Ureter (tissue), 1 donor: ENCODE results near the gene ACSF3. TPM values are rescaled to one million over a fixed set of nuclear protein-coding genes. Genes with fewer than 3 reads are reported as not detected.
"Not testable (repeated sequence)": the region's sequence is repeated elsewhere in the genome, so short reads cannot be mapped to it uniquely, and the experiment has no call there.

ENCODE experiments used
- DNase-seq: peaks from one replicate; pipeline ENCODE4 v3.0.0-alpha.2; 2020; ENCODE audit warnings: low spot score
- total RNA-seq: library from RNA; stranded (reverse); gene quantifications from one replicate; pipeline ENCODE4 v1.2.4, GENCODE V29; 2023
- donor health status: DM: yes; HTN: yes; CAD: no.

ACSF3 gene
- total RNA-seq, 1 donor from 2014 or later = 51.7 TPM

- DNase-seq = no peak
Observed at GRCh38 chr16:89073346-89074071, 20.1 kb upstream of the ACSF3 start.

- DNase-seq = not testable (repeated sequence)
Observed at GRCh38 chr16:89074072-89074674, 19.5 kb upstream of the ACSF3 start.

- DNase-seq = no peak
Observed at GRCh38 chr16:89074803-89075688, 18.6 kb upstream of the ACSF3 start.

- no peak for DNase-seq
Observed at GRCh38 chr16:89076159-89076558, 17.5 kb upstream of the ACSF3 start.

GRCh38 chr16:89077076-89077475, 16.6 kb upstream of the ACSF3 start:
- DNase-seq = no peak

GRCh38 chr16:89078172-89078571, 15.5 kb upstream of the ACSF3 start:
- no peak for DNase-seq

GRCh38 chr16:89079434-89079980, 14.1 kb upstream of the ACSF3 start:
- DNase-seq = no peak

- DNase-seq = no peak
Observed at GRCh38 chr16:89080196-89080853, 13.3 kb upstream of the ACSF3 start.

- no peak for DNase-seq
Observed at GRCh38 chr16:89081556-89081955, 12.1 kb upstream of the ACSF3 start.

GRCh38 chr16:89084411-89084810, 9.2 kb upstream of the ACSF3 start:
- DNase-seq = no peak

GRCh38 chr16:89084814-89085612, 8.6 kb upstream of the ACSF3 start:
- DNase-seq = no peak

GRCh38 chr16:89085755-89086154, 7.9 kb upstream of the ACSF3 start:
- no peak for DNase-seq

GRCh38 chr16:89087922-89088497, 5.6 kb upstream of the ACSF3 start:
- no peak for DNase-seq

GRCh38 chr16:89089120-89089519, 4.5 kb upstream of the ACSF3 start:
- no peak for DNase-seq

GRCh38 chr16:89090182-89090630, 3.4 kb upstream of the ACSF3 start:
- no peak for DNase-seq

GRCh38 chr16:89090669-89091426, 2.8 kb upstream of the ACSF3 start:
- no peak for DNase-seq

- no peak for DNase-seq
Observed at GRCh38 chr16:89092013-89092412, 1.6 kb upstream of the ACSF3 start.

GRCh38 chr16:89093252-89093601, 425 bp upstream of the ACSF3 start:
- not testable (repeated sequence) for DNase-seq

- no peak for DNase-seq
Observed at GRCh38 chr16:89094252-89094879, 714 bp downstream of the ACSF3 start.
